HG02588 (cell line): ENCODE results near the gene CREBRF.
"Not testable (repeated sequence)": the region's sequence is repeated elsewhere in the genome, so short reads cannot be mapped to it uniquely, and the experiment has no call there.

Experiments
- ATAC-seq: cut with Tn5 transposase; IDR thresholded peaks from one replicate; pipeline ENCODE4 v1.9.1; 2021; ENCODE audit warnings: mild to moderate bottlenecking, moderate library complexity; ENCODE audit not compliant: unreplicated experiment

CREBRF gene

GRCh38 chr5:173035904-173036707, 20.0 kb upstream of the CREBRF start:
- ATAC-seq: peak; percentile 63

DNA sequence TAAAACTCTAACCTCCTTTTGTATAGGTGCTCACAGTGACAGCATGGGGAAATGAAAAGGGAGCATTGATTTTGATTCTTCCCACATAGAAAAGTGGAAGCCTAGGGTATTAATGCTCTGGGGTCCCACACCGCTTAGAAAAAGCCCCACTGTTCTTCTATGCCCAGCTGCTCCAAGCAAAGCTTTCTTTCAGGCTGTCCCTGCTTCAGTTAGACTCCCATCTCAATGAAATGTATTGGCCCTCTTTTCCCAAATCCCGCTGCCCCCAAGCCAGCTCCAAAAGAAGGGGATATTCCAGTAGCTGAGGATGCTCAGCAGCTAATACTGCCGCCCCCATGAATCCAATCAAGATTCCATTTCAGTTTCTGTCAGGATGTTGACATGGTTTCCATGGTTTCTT, 17.0 kb upstream of the CREBRF start:
- no peak for ATAC-seq

DNA sequence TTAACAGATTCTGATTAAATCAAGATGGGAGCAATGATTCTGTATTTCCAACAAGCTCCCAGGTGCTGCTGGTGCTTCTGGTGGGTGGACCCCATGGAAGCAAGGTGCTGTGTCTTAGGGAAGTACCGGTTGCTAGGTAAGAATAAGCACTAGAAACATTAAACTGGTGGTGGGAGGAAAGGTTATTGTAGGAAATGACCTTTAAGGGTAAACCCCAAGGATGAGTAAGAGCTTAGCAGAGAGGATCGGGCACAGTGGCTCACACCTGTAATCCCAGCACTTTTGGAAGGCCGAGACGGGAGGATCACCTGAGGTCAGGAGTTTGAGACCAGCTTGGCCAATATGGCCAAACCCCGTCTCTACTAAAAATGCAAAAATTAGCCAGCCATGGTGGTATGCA, 16.2 kb upstream of the CREBRF start:
- no peak for ATAC-seq

- ATAC-seq: no peak
Observed at GRCh38 chr5:173041881-173042762, 14.0 kb upstream of the CREBRF start.

DNA sequence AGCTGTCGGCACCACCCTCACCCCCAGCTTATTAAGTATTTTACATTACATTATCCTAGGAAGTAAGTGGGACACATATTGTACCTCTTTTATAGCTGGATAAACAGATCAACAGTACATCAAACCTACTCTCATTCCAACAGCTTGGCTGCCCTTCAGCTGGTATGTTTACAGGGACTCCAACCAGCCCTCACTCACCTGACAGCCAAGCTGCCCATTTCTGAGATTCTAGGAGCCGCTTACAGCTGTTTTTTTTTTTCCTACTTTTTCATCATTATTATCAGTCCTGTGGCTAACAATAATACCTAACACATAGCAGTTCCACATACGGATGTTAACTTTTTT, 13.4 kb upstream of the CREBRF start:
- no peak for ATAC-seq

GRCh38 chr5:173045474-173045873, 10.7 kb upstream of the CREBRF start:
- ATAC-seq: no peak

- ATAC-seq: not testable (repeated sequence)
Observed at GRCh38 chr5:173047096-173047837, 8.9 kb upstream of the CREBRF start.

- ATAC-seq: no peak
Observed at GRCh38 chr5:173047838-173048105, 8.4 kb upstream of the CREBRF start.

GRCh38 chr5:173050791-173051190, 5.4 kb upstream of the CREBRF start:
- ATAC-seq: no peak

DNA sequence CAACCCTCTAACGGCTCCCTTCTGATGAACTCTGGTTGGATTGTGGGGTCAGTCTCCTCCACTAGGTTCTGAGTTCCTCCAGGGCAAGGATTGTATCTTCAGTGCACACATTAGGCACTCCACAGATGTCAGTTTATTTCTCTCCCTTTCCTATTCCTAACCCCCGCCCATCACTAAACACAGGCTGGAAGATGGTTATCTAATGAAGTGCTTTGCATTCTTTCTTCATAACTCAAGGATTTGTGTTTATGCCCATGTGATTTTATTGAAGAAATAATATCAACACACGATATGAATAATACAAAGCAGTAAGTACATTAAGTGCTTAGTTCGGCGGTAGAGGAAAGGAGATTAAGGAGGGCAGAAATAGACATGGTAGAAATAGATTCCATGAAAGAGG, 4.4 kb upstream of the CREBRF start:
- no peak for ATAC-seq

GRCh38 chr5:173053041-173053440, 3.1 kb upstream of the CREBRF start:
- ATAC-seq: no peak

DNA sequence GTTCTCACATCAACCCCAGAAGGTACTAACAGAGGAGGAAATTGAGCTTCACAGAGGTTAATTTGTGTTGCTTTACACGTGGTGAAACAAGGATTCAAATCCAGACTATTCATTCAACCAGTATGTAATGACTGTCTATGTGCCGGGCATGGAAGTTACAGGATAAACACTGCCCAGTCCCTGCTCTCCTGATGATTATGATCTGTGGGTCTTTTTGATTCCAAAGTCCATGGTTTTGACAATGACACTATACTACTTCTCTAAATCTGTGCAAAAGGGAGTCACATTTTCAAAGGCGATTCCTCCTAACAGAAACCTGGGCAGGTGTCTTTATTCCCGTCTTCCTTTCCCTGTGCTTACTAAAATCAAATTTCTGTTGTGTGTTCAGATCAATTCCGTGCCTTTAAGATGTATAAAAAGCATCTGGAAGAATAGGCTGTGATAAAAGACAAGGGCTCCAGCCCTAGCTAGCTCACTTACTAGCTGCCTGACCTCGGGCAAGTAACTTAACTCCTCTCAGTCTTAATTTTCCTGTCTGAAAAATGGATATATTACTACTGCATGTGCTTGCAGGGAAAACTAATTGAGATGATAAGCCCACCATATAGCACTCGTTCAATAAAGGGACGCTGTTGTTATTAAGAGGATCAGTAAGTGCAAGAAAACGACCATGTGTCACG, 970 bp upstream of the CREBRF start:
- ATAC-seq: no peak

GRCh38 chr5:173055722-173055982, 500 bp upstream of the CREBRF start:
- peak; percentile 0 for ATAC-seq

DNA sequence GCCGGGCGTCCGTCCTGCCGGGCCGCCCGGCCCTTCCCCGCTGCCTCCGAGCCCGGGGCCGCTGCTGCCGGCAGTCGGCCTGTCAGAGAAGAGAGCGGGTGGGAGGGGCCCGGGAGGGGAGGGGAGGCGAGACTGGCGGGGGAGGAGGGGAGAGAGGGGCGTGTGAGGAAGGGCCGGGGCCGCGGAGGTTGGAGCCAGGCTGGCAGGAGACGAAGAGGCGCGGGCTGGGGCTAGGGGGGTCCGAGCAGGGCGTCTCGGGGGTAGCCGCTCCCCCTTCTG, 570 bp downstream of the CREBRF start:
- ATAC-seq: peak; percentile 29

DNA sequence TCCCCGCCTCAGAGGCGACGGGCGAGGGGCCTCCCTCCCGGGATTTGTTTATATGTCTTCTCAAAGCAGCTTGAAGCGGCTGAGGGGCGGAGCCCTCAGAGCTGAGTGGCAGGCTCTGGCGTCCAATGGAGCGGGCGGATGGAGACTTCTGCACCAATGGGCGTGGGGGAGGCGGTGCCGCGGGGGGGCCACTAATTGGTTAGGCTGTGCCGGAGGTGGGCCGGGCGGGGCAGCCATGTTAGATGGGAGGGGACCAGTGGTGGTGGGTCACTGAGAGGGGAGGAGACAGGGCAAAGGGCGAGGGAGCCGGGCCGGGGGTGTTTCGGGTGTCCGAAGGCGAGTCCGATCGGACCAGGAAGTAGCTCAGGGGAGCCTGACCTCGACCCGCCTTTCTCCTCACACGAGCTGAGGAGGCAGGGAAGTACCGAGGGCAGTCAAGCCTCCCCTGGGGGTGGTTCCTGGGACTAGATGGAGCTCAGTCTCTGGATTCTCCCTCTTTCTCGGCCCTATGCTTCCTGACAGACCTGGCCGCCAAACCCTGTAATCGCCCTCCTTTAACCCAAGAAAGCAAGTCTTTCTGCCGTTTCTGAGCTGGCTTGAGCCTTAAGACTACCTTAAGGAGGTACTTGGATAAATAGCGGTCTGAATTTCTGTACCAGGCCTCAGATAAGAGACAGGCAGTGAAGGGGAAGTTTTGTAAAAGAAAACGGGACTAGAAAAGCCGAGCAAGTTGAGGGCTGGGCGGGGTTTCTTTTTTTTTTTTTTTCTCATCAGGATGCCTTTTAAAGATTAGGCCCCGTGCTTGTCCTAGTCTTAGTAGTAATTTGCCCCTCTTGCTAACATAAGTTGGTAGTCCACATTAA, 1.1 kb downstream of the CREBRF start:
- peak; percentile 83 for ATAC-seq

DNA sequence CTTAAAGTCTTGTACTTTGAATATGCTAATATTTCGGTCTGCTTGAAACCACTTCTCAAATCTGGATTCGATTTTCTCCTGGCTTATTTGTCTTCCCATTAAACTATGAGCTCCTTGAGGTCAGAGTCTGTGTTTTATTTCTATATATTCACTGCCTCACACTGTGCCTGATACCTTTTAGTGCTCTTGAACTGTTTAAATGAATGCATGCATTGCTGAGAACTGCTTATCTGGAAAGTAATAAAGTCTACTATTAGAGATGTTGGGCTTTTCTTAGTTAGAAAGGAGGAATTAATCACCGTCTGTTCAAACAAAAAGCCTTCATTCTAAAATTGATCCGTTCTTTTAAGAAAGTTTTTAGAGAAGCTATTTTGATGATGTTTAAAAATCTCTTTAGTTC, 6.0 kb downstream of the CREBRF start:
- no peak for ATAC-seq

DNA sequence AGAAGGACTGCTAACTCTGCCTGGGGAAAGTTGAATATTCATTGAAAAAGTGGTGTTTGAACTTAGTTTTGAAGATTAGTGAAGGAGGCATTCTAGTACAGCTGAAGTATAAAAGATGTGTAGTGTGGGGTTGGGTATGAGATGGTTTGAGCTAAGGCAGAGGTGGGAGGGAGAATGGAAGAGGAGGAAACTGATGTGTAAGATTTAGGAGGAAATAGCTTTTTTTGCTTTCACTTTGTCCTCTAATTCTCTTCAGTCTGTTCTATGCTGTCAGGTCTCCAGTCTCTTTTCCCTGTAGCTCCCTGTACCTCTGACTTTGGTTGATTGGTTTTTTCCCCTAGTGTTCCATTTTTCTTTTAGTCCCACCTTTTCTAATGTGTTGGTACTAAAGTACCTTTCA, 9.0 kb downstream of the CREBRF start:
- no peak for ATAC-seq

DNA sequence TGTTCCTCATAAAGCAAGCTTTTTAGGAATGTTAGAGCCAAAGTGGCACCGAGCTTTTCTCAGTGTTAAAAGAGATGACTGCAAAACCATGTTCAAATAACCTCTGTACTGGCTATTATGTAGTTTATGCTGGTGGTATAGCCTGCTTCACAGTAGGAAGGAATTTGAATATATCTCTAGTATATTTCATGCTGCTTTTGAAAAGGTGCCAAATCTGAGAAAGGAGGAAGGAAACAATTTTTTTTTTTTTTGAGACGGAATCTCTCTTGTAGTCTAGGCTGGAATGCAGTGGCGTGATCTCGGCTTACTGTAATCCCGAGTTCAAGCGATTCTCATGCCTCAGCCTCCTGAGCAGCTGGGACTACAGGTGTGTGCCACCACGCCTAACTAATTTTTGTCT, 13.5 kb downstream of the CREBRF start:
- no peak for ATAC-seq

- ATAC-seq: no peak
Observed at GRCh38 chr5:173075137-173075843, 19.1 kb downstream of the CREBRF start.

- no peak for ATAC-seq
Observed at GRCh38 chr5:173075970-173076369, 19.8 kb downstream of the CREBRF start.
